Fibroblast of peridontal ligament (primary cell): Measurements from ENCODE around the gene LRRC8E.
A peak's percentile ranks its signal among the peaks of the same experiment; 100 is the strongest.

ENCODE experiments used
- DNase-seq: peaks from one replicate; pipeline ENCODE4 v3.0.0-alpha.2; 2010; ENCODE audit errors: extremely low read depth

The LRRC8E gene

DNA sequence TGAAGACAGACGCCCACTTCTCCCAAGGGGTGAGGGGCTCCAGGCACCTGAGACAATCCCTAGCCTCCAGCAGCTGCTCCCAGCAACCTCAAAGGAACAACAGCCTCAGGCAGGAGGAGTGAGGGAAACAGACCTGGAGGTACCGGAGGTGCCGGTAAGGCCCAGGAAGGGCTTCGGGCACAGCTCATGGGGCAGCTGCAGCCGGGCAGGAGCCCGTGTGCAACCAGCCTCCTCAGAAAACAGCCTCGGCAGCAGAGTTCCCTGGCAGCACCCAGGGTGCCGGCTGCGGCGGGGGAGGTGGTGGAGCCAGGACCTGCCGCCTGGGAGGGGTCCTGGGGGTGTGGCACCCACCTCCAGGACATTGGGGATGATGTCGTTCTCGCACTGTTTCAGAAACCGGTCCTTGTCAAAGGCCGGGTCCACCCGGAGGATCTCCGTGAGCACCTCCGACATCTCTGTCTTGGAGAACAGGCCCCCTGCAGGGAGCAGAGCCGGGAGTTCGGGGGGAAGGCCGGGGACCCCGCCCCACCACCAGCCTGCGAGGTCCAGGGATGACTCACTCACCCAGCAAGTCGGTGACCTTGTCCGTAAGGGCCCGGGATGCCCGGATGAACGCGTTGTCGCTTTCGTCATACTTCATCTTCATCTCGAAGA is 44.1 kb downstream of the LRRC8E start:
- DNase-seq, result no peak

DNA sequence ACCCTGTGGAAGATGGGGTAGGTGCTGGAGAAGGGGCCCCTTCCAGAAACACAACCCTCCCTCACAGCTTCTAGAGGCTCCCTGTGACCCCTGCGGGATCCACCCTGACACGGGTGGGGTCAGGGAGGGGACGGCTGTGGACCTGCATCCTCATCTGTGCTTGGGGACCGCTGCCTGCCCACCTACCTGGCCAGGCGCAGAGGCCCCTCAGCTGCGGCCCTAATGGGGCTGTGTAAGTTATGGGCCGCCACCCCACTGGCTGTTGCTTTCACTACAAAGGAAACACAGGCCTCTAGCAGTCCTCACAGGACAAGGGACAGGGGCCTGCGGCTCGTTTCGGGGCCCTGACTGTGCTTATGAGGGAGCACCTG is 44.6 kb downstream of the LRRC8E start:
- no peak for DNase-seq

DNA sequence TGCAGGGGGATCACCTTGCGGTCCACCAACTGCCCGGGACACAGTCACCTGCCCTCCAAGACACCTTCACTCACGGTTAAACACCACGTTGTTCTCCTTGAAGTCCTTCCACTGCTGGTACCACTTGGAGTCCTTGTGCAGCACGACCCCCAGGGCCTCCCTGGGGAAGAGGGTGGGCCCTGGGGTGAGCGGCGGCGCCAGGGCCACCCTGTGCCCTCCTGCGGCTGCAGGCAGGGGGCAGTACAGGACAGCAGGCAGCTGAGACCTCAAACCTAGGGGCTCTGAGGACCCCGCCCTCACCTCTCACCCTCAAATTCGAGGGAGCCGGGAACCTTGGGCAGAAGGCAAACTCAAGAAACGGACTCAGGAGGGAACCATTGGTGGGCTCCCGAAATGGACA is 45.1 kb downstream of the LRRC8E start:
- no peak for DNase-seq

DNA sequence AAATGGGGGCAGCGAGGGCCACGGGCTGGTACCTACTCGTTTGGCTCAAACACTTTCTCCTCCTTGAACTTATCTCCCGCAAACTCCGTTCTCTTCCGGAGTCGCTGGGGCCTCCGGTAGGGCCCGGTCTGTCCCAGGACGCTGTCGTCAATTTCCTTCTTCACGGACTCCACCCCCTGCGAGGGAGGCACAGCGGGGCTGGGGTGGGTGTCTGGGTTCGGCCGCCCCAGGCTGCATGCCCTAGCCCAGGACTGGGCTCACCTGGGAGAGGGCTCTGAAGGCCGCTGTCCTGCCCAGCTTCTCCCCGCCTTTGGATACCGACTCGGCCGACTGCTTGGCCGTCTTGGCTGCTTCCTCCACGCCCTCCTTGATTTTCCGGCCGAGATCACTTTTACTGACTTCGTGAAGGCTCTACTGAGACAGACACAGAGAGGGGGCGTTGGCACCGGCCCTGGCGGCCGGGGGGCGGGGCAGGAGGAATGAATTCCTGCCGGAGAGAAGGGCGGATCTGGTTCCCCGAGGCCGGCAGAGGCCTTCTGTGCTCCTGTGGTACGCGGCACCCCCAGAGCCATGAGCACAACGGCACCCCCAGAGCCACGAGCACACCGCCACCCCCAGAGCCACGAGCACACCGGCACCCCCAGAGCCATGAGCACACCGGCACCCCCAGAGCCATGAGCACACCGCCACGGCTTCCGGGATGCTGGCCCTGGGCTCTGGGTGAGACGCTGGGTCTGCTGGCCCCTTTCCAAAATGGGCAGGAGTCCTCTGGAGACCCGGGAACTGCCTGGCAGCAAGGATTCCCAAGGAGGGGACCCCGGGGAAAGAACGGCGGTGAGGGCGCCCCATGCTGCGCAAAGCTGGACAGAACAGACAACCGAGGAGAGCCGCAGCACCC is 45.8 kb downstream of the LRRC8E start:
- DNase-seq, result no peak

DNA sequence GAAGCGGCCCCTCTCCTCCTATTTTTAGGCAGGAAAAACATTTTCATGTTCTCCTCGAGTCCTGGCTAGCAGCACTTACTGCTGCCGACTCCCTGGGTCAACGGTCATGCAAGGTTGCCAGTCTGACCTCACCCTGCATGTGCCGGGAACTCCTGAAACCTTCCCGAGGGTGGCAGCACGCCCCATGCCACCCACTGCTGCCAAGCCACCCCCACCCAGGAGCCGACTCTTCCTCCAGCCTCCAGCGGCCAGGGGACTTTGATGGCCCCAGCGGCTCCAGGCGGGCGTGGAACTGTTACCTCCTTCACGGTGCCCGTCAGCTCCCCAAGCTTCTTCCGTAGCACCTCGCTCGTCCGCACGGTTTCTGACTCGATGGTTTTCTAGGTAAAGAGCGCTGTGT is 46.5 kb downstream of the LRRC8E start:
- no peak for DNase-seq

DNA sequence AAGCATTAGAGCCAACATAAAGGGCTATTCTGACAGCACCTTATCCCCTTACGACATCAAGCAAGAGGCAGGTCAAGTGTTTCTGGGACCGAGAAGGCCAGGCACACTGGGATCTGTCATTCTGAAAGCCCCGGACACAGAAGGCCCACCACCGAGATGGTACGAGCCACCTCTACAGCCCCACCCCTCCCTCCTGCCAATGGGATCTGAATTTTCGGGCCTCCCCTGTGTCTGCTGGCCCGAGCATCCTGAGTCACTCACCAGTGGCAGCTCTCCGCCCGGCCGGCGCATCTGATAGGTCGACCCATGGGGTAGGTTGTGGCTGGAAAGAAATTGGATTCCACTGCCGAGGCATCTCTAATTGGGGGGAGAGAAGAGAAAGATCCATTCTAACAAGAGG is 52.5 kb downstream of the LRRC8E start:
- no peak for DNase-seq

DNA sequence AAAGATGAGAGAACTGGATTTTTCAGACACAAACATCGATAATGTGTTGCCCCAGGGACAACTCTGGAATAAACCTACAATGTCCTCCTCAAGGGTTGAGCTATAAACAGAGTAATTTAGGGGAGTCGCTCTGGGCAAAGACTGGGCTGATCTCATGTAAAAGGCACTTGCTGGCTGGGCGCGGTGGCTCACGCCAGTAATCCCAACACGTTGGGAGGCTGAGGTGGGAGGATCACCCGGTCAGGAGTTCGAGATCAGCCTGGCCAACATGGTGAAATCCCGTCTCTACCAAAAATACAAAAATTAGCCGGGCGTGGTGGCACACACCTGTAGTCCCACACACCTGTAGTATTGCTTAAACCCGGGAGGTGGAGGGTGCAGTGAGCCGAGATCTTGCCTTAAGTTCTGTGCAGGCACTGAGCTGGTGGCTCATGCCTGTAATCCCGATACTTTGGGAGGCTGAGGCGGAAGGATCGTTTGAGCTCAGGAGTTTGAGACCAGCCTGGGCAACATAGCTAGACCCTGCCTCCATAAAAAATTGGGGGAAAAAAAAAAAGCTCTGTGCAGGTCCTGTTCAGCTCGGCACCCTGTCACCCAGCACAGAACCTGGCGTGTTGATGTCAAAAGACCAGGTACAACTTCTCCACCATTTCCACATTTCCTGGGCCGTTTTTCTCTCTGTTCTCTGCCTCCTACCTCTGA is 53.7 kb downstream of the LRRC8E start:
- no peak for DNase-seq

DNA sequence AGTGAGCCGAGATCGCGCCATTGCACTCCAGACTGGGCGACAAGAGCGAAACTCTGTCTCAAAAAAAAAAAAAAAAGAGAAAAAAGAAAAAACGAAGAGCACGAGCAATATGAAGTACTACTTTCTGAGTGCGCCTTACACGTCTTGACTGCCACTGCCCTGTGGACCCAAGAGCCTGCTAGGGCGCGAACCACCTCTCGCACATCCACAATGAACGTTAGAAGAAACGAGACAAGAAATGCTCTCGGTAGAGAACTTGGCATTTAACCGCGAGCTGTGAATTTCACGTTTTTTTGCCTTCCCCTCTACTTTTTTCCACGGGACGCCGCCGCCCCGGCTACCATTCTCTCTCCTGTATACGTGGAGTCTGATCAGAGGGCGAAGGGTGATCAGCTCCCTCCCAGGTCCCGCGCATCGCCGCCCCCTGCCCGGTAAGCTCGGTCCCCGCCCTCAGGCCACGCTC is 54.7 kb downstream of the LRRC8E start:
- DNase-seq, result peak; percentile 22

DNA sequence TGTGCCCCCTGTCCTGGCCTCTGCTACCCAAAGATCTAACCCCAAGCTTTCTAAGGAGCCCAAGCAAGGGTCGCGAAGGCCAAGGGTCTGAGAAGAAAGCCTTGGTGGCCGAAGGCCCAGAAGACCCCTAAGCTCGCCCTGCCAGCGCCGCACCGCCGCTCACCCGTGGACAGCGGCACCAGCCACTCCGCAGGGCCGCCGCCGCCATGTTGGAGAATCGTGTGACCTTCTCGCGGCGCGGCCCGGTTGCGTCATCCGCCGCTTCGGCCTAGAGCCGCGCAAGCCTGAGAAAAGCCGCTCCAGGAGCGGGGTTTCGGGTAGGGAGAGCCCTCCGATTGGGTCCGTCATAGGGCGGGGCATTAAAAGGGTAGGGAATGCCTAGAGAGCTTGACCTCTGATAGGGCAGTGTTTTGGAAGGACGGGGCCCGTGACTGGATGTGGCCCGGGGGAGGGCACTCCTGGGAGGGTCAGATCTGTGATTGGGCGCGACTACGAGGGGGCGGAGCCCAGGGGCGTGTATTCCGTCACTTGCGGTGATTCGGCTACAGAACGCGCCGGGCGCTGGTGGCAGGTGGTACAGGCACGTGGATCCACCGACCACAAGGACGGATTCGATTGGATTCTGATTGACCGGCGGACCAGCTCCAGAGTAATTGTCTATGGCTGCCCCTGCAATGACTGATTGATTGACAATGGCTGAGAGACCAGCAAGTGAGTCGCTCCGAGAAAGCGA is 55.3 kb downstream of the LRRC8E start, which contains the start of gene TIMM44:
Gene TIMM44 (minus strand): TSS at position 223 of the 733 bp plus-strand sequence. CDS start 15 bp downstream, at position 208.
- DNase-seq, result peak; percentile 99

DNA sequence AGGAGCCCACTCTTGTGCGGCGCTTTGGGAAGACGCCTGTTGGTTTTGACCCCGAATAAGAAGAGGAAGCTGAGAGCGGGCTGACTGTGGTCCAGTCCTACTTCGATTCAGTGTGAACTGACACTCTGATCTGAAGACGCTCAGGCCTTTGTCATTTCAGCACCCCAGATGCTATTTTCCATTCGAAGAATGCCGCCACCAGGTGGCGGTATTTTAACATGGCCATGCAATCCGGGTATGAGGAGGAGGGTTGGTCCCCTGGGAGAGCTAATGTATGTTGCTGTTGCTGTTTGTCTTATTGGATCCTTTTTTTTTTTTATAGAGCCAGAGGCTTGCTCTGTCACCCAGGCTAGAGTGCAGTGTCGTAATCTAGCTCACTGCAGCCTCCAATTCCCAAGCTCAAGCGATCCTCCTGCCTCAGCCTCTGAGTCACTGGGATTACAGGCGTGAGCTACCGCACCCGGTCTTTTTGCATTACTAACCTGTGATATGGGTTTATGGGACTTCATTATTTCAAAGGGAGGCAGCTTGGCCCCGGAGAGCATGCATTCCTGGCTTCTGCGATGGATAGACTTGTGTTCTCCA is 56.0 kb downstream of the LRRC8E start:
- DNase-seq, result peak; percentile 91

DNA sequence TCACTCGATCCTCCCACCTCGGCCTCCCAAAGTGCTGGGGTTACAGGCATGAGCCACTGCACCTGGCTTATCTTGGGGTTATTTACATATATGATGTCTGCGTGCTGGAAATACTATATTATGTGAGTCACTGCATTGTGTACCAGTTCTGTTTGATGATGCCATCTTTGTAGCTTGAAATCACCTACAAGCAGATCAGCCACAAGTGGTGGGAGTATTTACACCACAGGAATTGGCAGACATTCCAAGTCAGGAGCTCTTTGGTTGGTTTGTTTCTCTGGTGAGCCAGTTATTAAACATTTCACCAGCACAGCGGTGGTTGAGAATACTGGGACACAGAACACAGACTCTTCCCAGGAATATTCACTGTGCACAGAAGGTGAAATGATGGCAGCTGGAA is 59.6 kb downstream of the LRRC8E start:
- no peak for DNase-seq
